ENCODE results near the gene PCDHGA12. TPM values are rescaled to one million over a fixed set of nuclear protein-coding genes. Genes with fewer than 3 reads are reported as not detected.
A peak's percentile ranks its signal among the peaks of the same experiment; 100 is the strongest.
"Not testable (repeated sequence)": the region's sequence is repeated elsewhere in the genome, so short reads cannot be mapped to it uniquely, and the experiment has no call there.

PCDHGA12 gene
- total RNA-seq, 5 donors from 2014 or later (not counting 1 experiment from before 2014, with no cell fraction given), result 0.09 to 0.53 (median 0.22) TPM; not detected in 1

DNA sequence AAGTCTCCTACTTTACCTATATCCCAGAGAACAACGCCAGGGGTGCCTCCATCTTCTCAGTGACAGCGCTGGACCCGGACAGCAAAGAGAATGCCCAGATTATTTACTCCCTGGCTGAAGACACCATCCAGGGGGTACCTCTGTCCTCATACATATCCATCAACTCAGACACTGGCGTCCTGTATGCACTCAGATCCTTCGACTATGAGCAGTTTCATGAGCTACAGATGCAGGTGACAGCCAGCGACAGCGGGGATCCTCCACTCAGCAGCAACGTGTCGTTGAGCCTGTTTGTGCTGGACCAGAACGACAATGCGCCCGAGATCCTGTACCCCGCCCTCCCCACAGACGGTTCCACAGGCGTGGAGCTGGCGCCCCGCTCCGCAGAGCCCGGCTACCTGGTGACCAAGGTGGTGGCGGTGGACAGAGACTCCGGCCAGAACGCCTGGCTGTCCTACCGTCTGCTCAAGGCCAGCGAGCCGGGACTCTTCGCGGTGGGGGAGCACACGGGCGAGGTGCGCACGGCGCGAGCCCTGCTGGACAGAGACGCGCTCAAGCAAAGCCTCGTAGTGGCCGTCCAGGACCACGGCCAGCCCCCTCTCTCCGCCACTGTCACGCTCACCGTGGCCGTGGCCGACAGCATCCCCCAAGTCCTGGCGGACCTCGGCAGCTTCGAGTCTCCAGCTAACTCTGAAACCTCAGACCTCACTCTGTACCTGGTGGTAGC is 15.6 kb upstream of the PCDHGA12 start:
- H3K36me3 Mint-ChIP-seq, result peaks cover 20% of the 10 kb centered on the region
- ATAC-seq (replicated peaks in 1 of 4); H3K4me3 ChIP-seq (ENCODE audit: control insufficient read depth in 1 of 2, extremely low read depth in 1 of 2, low read length in 1 of 2); H3K27ac Mint-ChIP-seq; POLR2A ChIA-PET; DNase-seq; H3K27ac ChIP-seq (ENCODE audit: low read length); H3K9me3 ChIP-seq; H3K36me3 ChIP-seq (ENCODE audit: control insufficient read depth in 2 of 2, extremely low read depth in 1 of 2, insufficient read depth in 1 of 2, low read length in 1 of 2): not testable (repeated sequence)
- CTCF ChIA-PET, result interaction anchor here (0.6 kb wide), 3 partner anchors 93 to 825 kb away, joined by 3 to 4 read pairs (median 3); no protein-coding TSS in a partner anchor
- peaks cover 0 to 18% of the 10 kb centered on the region in 2 experiments for H3K4me1 ChIP-seq (ENCODE audit: control insufficient read depth in 1 of 2, extremely low read depth in 1 of 2, insufficient read depth in 2 of 2, low read length in 2 of 2)
- peaks cover 55 to 77% of the 10 kb centered on the region in 2 donors for H3K27me3 Mint-ChIP-seq
- peaks cover 14 to 23% (median 22%) of the 10 kb centered on the region in 3 donors for H3K9me3 Mint-ChIP-seq
- H3K4me3 Mint-ChIP-seq, result peak overlapping the region in 1 of 3 donors; percentile 78
- H3K4me1 Mint-ChIP-seq, result peaks cover 20 to 36% (median 23%) of the 10 kb centered on the region in 3 donors
- 38% methylated on average over 41 of the region's 46 CpGs for WGBS (ENCODE audit: insufficient coverage)
- H3K27me3 ChIP-seq (replicated peaks in 1 of 2; ENCODE audit: control insufficient read depth in 2 of 2, extremely low read depth in 1 of 2, insufficient read depth in 2 of 2, low read length in 1 of 2), result peaks cover 27 to 64% of the 10 kb centered on the region in 2 experiments

- POLR2A ChIA-PET; H3K27ac ChIP-seq (ENCODE audit: low read length); H3K36me3 ChIP-seq (ENCODE audit: control insufficient read depth in 2 of 2, extremely low read depth in 1 of 2, insufficient read depth in 1 of 2, low read length in 1 of 2); H3K27ac Mint-ChIP-seq; H3K4me3 ChIP-seq (ENCODE audit: control insufficient read depth in 1 of 2, extremely low read depth in 1 of 2, low read length in 1 of 2); H3K9me3 ChIP-seq; ATAC-seq (replicated peaks in 1 of 4); DNase-seq: not testable (repeated sequence)
- H3K4me1 Mint-ChIP-seq, result peaks cover 20 to 36% (median 23%) of the 10 kb centered on the region in 3 donors
- H3K4me1 ChIP-seq (ENCODE audit: control insufficient read depth in 1 of 2, extremely low read depth in 1 of 2, insufficient read depth in 2 of 2, low read length in 2 of 2), result peaks cover 0 to 18% of the 10 kb centered on the region in 2 experiments
- CTCF ChIA-PET, result interaction anchor here in 1 of 2 donors (0.6 kb wide), 1 partner anchor 12 kb away, joined by 3 read pairs; no protein-coding TSS in a partner anchor
- H3K36me3 Mint-ChIP-seq, result peaks cover 18% of the 10 kb centered on the region
- peaks cover 55 to 76% of the 10 kb centered on the region in 2 donors for H3K27me3 Mint-ChIP-seq
- peak overlapping the region in 1 of 3 donors; percentile 52 for H3K4me3 Mint-ChIP-seq
- peaks cover 13 to 23% (median 21%) of the 10 kb centered on the region in 3 donors for H3K9me3 Mint-ChIP-seq
- peaks cover 26 to 62% of the 10 kb centered on the region in 2 experiments for H3K27me3 ChIP-seq (replicated peaks in 1 of 2; ENCODE audit: control insufficient read depth in 2 of 2, extremely low read depth in 1 of 2, insufficient read depth in 2 of 2, low read length in 1 of 2)
- 12% methylated on average over 15 of the region's 24 CpGs for WGBS (ENCODE audit: insufficient coverage)
Observed at GRCh38 chr5:141415275-141415618, 15.1 kb upstream of the PCDHGA12 start.

DNA sequence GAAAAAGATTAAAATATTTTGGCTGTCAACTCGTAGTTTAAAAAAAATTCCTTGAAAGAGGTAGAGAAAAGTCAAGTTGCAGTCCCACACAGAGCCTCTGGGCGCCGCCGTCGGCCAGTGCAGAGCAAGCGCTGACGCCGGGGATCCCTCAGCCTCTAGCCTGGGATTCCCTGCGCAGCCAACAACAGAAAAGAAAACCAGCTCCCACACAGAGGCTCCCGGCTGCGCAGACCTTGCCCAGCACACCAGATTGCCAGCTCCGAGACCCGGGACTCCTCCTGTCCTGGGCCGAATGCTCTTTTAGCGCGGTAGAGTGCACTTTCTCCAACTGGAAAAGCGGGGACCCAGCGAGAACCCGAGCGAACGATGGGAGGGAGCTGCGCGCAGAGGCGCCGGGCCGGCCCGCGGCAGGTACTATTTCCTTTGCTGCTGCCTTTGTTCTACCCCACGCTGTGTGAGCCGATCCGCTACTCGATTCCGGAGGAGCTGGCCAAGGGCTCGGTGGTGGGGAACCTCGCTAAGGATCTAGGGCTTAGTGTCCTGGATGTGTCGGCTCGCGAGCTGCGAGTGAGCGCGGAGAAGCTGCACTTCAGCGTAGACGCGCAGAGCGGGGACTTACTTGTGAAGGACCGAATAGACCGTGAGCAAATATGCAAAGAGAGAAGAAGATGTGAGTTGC is 12.7 kb upstream of the PCDHGA12 start, which contains the start of gene PCDHGB7:
Gene PCDHGB7 (plus strand): TSS at position 184 of the 679 bp plus-strand sequence. CDS start 183 bp downstream, at position 367.
- not testable (repeated sequence) for H3K9me3 ChIP-seq; H3K27ac ChIP-seq (ENCODE audit: low read length); H3K36me3 ChIP-seq (ENCODE audit: control insufficient read depth in 2 of 2, extremely low read depth in 1 of 2, insufficient read depth in 1 of 2, low read length in 1 of 2)
- H3K27ac Mint-ChIP-seq, result peak within 1 kb of the TSS in 1 of 2 donors; percentile 76
- H3K4me3 Mint-ChIP-seq, result peak within 1 kb of the TSS in 2 of 3 donors; percentile 49 to 50
- H3K27me3 Mint-ChIP-seq, result peaks cover 63 to 81% of the 10 kb centered on the region in 2 donors
- peaks cover 24% of the 10 kb centered on the region for H3K36me3 Mint-ChIP-seq
- 16% methylated on average over 37 of the region's 47 CpGs for WGBS (ENCODE audit: insufficient coverage)
- peak in 17 of 35 experiments; percentile 14 to 54 (median 24) for DNase-seq
- ATAC-seq (replicated peaks in 1 of 4), result peak in 3 of 4 experiments; percentile 50 to 56 (median 54)
- Histone ChIP-seq H3K27me3 (replicated peaks in 1 of 2; ENCODE audit: control insufficient read depth in 2 of 2, extremely low read depth in 1 of 2, insufficient read depth in 2 of 2, low read length in 1 of 2) (peaks cover 32 to 68% of the 10 kb centered on the region in 2 experiments), H3K4me1 (ENCODE audit: control insufficient read depth in 1 of 2, extremely low read depth in 1 of 2, insufficient read depth in 2 of 2, low read length in 2 of 2) (peaks cover 0 to 26% of the 10 kb centered on the region in 2 experiments), H3K4me3 (ENCODE audit: control insufficient read depth in 1 of 2, extremely low read depth in 1 of 2, low read length in 1 of 2) (peak within 1 kb of the TSS; percentile 4 to 40)
- CTCF ChIA-PET, result interaction anchor here in 1 of 2 donors (0.6 to 1.8 kb wide), 3 partner anchors 11 to 22 kb away, joined by 4 to 6 read pairs (median 6); no protein-coding TSS in a partner anchor
- peaks cover 11 to 32% (median 31%) of the 10 kb centered on the region in 3 donors for H3K9me3 Mint-ChIP-seq
- POLR2A ChIA-PET, result interaction anchor here (0.6 kb wide), 2 partner anchors 116 to 186 kb away, joined by 3 to 7 read pairs; no protein-coding TSS in a partner anchor
- peaks cover 23 to 40% (median 26%) of the 10 kb centered on the region in 3 donors for H3K4me1 Mint-ChIP-seq

GRCh38 chr5:141419074-141419880 is 11.0 kb upstream of the PCDHGA12 start:
- Histone ChIP-seq H3K4me1 (ENCODE audit: control insufficient read depth in 1 of 2, extremely low read depth in 1 of 2, insufficient read depth in 2 of 2, low read length in 2 of 2) (peaks cover 0 to 15% of the 10 kb centered on the region in 2 experiments), H3K36me3 (ENCODE audit: control insufficient read depth in 2 of 2, extremely low read depth in 1 of 2, insufficient read depth in 1 of 2, low read length in 1 of 2) (no peaks in the 10 kb centered on the region), H3K27ac (ENCODE audit: low read length) (no peak overlapping the region), H3K4me3 (ENCODE audit: control insufficient read depth in 1 of 2, extremely low read depth in 1 of 2, low read length in 1 of 2) (peak overlapping the region in 1 of 2 donors; percentile 35), H3K9me3 (peaks cover 2% of the 10 kb centered on the region), H3K27me3 (replicated peaks in 1 of 2; ENCODE audit: control insufficient read depth in 2 of 2, extremely low read depth in 1 of 2, insufficient read depth in 2 of 2, low read length in 1 of 2) (peaks cover 27 to 64% of the 10 kb centered on the region in 2 experiments)
- ATAC-seq (replicated peaks in 1 of 4) (no peak), DNase-seq (no peak)
- CTCF ChIA-PET, result no interaction called here
- H3K27ac Mint-ChIP-seq, result peak overlapping the region in 1 of 2 donors; percentile 62
- peaks cover 60 to 75% of the 10 kb centered on the region in 2 donors for H3K27me3 Mint-ChIP-seq
- peaks cover 9 to 24% (median 14%) of the 10 kb centered on the region in 3 donors for H3K4me1 Mint-ChIP-seq
- peaks cover 23% of the 10 kb centered on the region for H3K36me3 Mint-ChIP-seq
- H3K9me3 Mint-ChIP-seq, result peaks cover 4 to 35% (median 30%) of the 10 kb centered on the region in 3 donors
- no peak overlapping the region for H3K4me3 Mint-ChIP-seq
- POLR2A ChIA-PET, result no interaction called here
- 50% methylated on average over 73 of the region's 74 CpGs for WGBS (ENCODE audit: insufficient coverage)

- no peaks in the 10 kb centered on the region for H3K36me3 ChIP-seq (ENCODE audit: control insufficient read depth in 2 of 2, extremely low read depth in 1 of 2, insufficient read depth in 1 of 2, low read length in 1 of 2)
- Mint-ChIP-seq H3K27me3 (peaks cover 62 to 78% of the 10 kb centered on the region in 2 donors), H3K36me3 (peaks cover 19% of the 10 kb centered on the region), H3K4me1 (peaks cover 3 to 13% (median 7%) of the 10 kb centered on the region in 3 donors), H3K9me3 (peaks cover 3 to 32% (median 28%) of the 10 kb centered on the region in 3 donors), H3K4me3 (peak within 1 kb of the TSS; percentile 52 to 76 (median 70)), H3K27ac (peak within 1 kb of the TSS in 1 of 2 donors; percentile 55)
- peak within 1 kb of the TSS; percentile 28 to 62 for H3K4me3 ChIP-seq (ENCODE audit: control insufficient read depth in 1 of 2, extremely low read depth in 1 of 2, low read length in 1 of 2)
- H3K9me3 ChIP-seq, result peaks cover 3% of the 10 kb centered on the region
- DNase-seq, result peak in 4 of 35 experiments; percentile 21 to 47 (median 28)
- peak in 1 of 4 experiments; percentile 40 for ATAC-seq (replicated peaks in 1 of 4)
- no peak within 1 kb of the TSS for H3K27ac ChIP-seq (ENCODE audit: low read length)
- 15% methylated on average over 22 of the region's 42 CpGs for WGBS (ENCODE audit: insufficient coverage)
- H3K4me1 ChIP-seq (ENCODE audit: control insufficient read depth in 1 of 2, extremely low read depth in 1 of 2, insufficient read depth in 2 of 2, low read length in 2 of 2), result peaks cover 0 to 15% of the 10 kb centered on the region in 2 experiments
- ChIA-PET CTCF (interaction anchor here in 1 of 2 donors (0.7 to 1.7 kb wide), 5 partner anchors 8 to 143 kb away, joined by 3 to 14 read pairs (median 5); partner anchors contain the start of gene PCDHGA10), POLR2A (no interaction called here)
- peaks cover 28 to 55% of the 10 kb centered on the region in 2 experiments for H3K27me3 ChIP-seq (replicated peaks in 1 of 2; ENCODE audit: control insufficient read depth in 2 of 2, extremely low read depth in 1 of 2, insufficient read depth in 2 of 2, low read length in 1 of 2)
Observed at GRCh38 chr5:141420855-141421488, 9.3 kb upstream of the PCDHGA12 start, which contains the start of gene PCDHGA11. Gene PCDHGA11 (plus strand): TSS chr5:141421051. CDS start chr5:141421228, 177 bp downstream.

Data from T-cell (primary cell).